HG02678 (cell line): ENCODE results near the gene DPYSL5.

Experiments
- ATAC-seq: cut with Tn5 transposase; IDR thresholded peaks from one replicate; pipeline ENCODE4 v1.9.1; 2021; ENCODE audit warnings: mild to moderate bottlenecking, moderate library complexity; ENCODE audit not compliant: unreplicated experiment

The DPYSL5 gene

DNA sequence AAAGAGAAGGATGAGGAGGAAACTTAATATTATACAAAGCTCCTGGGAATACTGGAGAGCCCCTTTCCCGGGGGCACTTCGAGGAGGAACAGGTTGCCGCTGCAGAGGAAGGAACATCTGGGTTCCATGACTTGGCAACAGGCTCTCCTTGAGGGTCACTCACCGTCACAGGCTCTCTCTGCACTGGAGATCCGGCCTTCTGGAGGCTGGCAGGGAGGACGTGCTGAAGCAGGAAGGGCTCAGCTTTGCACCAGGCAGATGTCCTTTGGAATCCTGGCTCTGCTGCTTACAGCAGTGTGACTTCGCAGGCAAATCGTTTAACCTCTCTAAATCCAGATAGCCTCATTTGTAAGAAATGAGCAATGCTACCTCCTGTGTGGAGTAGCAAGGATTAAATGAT is 2.9 kb upstream of the DPYSL5 start:
- no peak for ATAC-seq

GRCh38 chr2:26846334-26847306 is 1.3 kb upstream of the DPYSL5 start:
- ATAC-seq = no peak

DNA sequence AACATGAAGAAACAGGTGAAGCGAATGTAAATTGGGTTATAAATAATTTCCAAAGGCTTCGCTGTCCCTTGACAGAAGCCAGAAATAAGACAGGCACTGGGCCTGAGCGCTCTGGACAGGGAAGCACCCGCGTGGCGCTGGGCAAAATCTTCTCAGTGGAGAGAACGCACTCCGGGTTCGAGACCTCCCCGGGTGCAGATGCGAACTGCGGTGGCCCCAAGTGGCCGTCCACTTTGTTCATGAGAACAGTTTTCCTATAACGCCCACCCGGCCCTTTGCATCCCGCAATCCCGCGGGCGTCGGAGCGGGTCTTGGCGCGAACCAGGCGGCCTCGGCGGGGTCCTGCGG is 651 bp upstream of the DPYSL5 start:
- no peak for ATAC-seq

GRCh38 chr2:26848336-26849055 is 564 bp downstream of the DPYSL5 start:
- ATAC-seq = no peak

DNA sequence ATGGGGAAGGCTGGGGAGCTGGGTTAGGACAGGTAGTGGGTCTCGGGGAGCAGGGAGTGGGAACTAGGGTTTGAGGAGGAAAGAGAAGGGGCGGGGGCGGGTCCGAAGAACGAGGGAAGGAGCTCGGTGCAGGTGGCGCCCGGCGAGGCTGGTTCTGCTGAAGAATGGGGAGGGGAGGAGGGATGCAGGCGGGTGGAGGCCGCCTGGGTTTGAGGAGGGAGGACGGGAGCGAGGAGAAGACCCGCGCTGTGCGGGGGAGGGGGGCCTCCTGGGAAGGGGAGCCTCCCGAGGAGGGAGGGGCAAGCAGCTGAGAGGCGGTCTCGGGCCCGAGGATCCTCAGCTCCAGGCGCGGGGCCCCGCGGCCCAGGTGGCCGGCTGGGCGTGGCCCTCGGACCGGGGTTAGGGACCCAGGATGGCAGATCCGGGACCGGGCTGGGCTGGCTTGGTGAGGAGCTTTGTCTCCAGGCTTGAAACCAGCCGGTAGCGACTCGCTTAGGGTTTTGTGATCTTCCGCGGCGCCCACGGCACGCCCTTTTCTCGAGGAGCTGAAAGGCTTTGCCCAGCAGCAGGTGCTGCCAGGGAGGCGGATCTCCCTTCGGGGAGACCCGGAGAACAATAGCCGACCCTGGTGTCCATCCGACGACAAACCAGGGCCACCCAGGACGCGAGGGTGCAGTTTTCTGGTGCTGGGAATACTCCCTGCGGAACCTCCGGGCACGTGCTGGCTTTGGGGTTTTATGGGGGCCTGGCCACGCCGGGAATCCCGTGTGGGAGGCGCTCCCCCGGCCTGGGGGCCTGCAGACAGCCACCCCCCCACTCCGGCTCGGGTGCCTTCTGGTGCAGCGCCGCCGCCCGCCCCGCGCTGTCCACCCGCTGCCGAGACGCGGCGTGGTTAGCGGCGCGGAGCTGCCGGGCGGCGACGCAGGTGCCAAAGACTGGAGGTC is 1.4 kb downstream of the DPYSL5 start:
- ATAC-seq = no peak

DNA sequence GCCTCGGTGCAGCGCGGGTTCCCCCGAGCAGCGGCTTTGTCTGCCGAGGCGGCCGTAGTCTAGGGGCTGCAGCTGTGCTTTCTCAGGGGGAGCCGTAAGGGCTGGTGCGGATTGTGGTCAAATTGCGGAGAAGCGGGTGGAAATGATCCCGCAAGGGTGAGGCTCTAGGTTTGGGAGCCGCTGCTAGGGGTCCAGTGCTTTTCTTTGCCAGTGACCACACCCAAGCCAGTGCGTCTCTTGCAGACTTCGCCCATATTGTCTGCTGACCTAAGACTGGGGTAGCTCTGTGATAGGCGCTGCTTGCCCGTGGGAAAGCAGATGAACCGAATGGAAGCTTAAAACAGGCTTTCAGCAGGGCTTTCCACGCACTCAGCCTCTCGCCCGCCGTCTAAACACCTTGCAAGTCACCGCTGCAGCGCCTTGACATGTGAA is 2.1 kb downstream of the DPYSL5 start:
- ATAC-seq = no peak

GRCh38 chr2:26850505-26850904 is 2.6 kb downstream of the DPYSL5 start:
- no peak for ATAC-seq

GRCh38 chr2:26852405-26853306 is 4.7 kb downstream of the DPYSL5 start:
- no peak for ATAC-seq

DNA sequence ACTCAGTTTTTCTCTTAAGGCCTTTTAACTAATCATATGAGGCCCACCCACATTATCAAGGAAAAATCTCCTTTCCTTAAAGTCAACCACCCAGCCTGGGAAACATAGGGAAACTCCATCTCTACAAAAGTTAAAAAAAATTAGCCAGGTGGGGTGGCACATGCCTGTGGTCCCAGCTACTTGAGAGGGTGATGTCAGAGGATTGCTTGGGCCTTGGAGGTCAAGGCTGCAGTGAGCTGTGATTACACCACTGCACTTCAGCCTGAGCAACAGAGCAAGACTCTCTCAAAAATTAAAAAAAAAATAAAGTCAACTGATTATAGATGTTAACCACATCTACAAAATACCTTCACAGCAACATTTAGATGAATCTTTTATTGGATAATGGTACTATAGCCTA is 5.8 kb downstream of the DPYSL5 start:
- no peak for ATAC-seq

- no peak for ATAC-seq
Measured at GRCh38 chr2:26854283-26854827, 6.4 kb downstream of the DPYSL5 start.

DNA sequence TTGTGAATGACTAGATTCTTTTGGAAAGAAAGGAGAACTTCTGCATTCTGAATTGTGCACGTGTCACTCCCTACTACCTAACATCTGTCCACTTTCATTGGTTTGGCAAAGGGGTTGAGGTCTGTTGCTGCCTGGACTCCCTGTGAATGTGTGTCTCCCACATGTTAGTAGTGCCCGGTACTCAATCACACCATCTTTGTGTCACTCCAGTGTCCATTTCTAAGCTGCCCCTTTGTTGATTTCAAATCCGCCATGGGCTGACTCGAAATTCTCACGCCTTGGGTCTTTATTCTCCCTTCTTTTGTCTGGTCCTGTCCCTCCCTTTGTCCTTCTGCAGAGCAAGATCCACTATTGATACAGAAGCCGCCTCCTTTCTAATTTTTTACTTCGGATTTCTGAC is 7.5 kb downstream of the DPYSL5 start:
- no peak for ATAC-seq

GRCh38 chr2:26859622-26860021 is 11.7 kb downstream of the DPYSL5 start:
- no peak for ATAC-seq

DNA sequence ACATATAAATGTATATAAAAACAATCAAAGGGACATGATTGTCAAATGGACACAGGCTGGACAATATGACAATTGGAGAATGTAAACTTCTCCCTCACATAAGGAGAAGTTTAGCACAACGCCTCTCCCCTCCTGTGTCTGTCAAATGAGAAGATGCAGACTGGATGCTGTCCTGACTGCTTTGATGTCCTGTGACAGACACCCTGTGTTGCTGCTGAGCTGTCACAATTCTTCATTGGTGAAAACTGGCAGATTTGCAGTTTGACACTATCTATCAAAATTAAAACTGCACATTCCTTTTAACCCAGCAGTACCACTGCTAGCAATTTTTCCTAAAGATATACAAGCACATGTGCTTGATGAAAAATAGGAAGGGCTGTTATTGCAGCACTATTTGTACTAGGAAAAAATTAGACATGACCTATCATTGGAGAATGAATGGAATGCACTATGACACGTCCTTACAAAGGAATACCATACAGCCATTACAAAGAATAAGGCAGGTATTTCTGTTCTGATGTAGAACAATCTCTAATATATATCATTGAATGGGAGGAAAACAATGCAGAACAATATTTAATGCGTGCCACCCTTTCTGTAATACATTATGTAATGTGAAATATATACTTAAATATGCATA is 12.4 kb downstream of the DPYSL5 start:
- ATAC-seq = no peak

- no peak for ATAC-seq
Measured at GRCh38 chr2:26861610-26862224, 13.8 kb downstream of the DPYSL5 start.

DNA sequence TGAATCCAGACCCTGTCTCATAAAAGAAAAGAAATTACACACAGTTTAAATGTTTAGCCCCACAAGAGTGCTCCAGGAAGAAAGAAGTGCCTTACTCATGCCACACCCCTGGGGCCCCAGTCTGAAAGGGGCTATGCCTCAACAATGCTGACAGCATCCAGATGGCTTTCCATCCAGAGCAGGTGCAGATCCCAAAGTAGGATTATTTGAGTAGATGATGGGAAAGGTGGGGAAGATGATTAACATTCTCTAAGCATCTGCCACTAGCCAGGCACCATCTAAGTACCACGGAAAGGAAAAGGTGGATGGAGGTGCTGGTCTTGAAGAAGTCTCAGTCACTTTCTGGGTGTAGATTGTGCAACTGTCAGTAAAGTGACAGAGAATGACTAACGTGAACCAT is 16.3 kb downstream of the DPYSL5 start:
- no peak for ATAC-seq

DNA sequence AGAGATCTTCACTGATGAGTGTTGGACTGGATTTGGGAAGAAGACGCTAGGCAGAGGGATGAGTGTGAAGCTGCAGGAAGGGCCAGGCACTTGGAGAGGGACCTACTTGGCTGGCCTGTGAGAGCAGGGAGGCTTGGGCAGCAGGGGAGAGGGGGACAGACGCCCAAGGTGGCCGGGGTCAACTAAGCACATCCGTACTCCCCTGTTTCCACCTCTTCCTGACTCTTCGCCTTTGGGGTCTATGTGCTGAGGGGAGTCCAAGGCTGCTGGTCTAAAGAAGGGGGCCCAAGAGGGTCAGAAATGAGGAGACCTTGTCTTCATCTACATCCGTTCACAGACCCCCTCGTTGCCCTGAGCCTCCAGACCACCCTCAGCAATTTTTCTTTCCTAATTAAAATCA is 16.7 kb downstream of the DPYSL5 start:
- ATAC-seq = no peak

- no peak for ATAC-seq
Measured at GRCh38 chr2:26870585-26871095, 22.7 kb downstream of the DPYSL5 start.

GRCh38 chr2:26873286-26873983 is 25.5 kb downstream of the DPYSL5 start:
- ATAC-seq = no peak
